Mucosa of stomach (tissue), 1 donor: ENCODE data around the gene LRRN2.

Experiments
- H3K27me3 ChIP-seq: one replicate; pipeline ENCODE4 v1.7.0; 2013; ENCODE audit warnings: mild to moderate bottlenecking, low read length; ENCODE audit not compliant: control insufficient read depth, insufficient read depth
- H3K36me3 ChIP-seq: one replicate; pipeline ENCODE4 v1.7.0; 2013; ENCODE audit warnings: low read length; ENCODE audit not compliant: control insufficient read depth, insufficient read depth
- H3K4me1 ChIP-seq: one replicate; pipeline ENCODE4 v1.7.0; 2013; ENCODE audit warnings: mild to moderate bottlenecking, low read length; ENCODE audit not compliant: control insufficient read depth, insufficient read depth
- H3K4me3 ChIP-seq: one replicate; pipeline ENCODE4 v1.7.0; 2013; ENCODE audit warnings: low read length
- H3K9ac ChIP-seq: one replicate; pipeline ENCODE4 v1.7.0; 2013; ENCODE audit warnings: mild to moderate bottlenecking, low read length, moderate library complexity
- H3K9me3 ChIP-seq: one replicate; pipeline ENCODE4 v1.7.0; 2013; ENCODE audit warnings: mild to moderate bottlenecking, low read length, moderate library complexity; ENCODE audit not compliant: control insufficient read depth
- donor health status: Pancreatic carcinoma.

LRRN2 gene

GRCh38 chr1:204725821-204726448 is 40.4 kb upstream of the LRRN2 start:
- Histone ChIP-seq H3K9ac (no peak overlapping the region), H3K4me3 (no peak overlapping the region), H3K9me3 (no peaks in the 10 kb centered on the region), H3K36me3 (no peaks in the 10 kb centered on the region), H3K4me1 (peaks cover 13% of the 10 kb centered on the region), H3K27me3 (no peaks in the 10 kb centered on the region)

- Histone ChIP-seq H3K4me3 (no peak overlapping the region), H3K9ac (no peak overlapping the region), H3K4me1 (peaks cover 13% of the 10 kb centered on the region), H3K27me3 (no peaks in the 10 kb centered on the region), H3K9me3 (no peaks in the 10 kb centered on the region), H3K36me3 (no peaks in the 10 kb centered on the region)
Measured at GRCh38 chr1:204723131-204723787, 37.7 kb upstream of the LRRN2 start.

DNA sequence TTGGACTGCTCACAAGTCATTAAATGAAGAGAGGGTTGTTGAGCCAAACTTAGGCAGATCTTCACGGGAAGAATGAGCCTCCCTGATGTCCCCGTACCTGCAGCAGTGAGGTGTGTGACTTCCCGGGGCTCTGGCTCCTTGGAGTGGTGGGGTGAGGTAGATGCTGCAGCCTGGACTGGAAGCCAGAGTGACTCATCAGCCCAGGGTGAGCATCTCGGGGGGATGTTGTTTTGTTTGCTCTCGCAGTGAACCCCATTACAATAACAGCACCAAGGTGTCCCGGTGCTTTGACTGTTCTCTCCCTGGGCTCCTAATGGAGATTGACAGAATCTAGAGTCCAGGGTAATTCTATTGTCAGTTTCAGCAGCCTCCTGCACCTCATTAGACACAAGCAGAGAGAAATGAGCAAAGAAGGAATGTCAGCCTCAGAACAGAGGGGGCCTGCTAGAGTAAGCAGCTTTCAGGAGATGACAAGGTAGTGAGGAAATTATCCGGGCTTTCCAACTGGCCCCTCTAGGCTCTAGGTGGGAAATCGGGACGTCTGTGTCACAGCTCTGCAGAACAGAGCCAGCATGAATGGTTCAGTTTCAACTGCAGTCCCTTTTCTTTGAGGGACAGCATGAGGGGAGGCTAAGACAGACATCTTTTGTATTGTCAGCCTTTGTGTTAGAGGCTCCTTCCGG is 36.0 kb upstream of the LRRN2 start:
- no peak overlapping the region for H3K9ac ChIP-seq

DNA sequence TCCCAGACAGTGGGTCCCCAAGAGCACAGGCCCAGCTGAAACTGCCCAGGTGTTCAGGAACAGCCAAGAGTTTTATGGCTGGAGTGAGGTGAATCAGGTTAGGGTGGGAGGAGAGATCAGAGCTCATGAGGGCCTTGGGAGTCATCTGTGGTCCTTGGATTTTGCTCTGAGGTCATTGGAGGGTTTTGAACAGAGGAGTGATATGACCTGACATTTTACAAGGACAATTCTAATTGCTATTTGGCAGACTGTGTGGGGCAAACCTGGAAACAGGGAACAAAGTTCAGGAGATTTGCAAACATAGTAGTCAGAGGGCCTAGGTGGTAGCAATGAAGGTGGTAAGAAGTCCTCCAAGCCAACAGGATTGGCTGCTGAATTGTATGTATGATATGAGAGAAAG is 31.1 kb upstream of the LRRN2 start:
- Histone ChIP-seq H3K4me1 (peaks cover 10% of the 10 kb centered on the region), H3K9ac (no peak overlapping the region), H3K36me3 (no peaks in the 10 kb centered on the region), H3K4me3 (no peak overlapping the region), H3K27me3 (peaks cover 24% of the 10 kb centered on the region), H3K9me3 (no peaks in the 10 kb centered on the region)

More for the DNA sequence above, 36.0 kb upstream of the LRRN2 start:
- Histone ChIP-seq H3K36me3 (no peaks in the 10 kb centered on the region), H3K4me3 (no peak overlapping the region), H3K9me3 (no peaks in the 10 kb centered on the region), H3K27me3 (no peaks in the 10 kb centered on the region), H3K4me1 (peaks cover 6% of the 10 kb centered on the region)

DNA sequence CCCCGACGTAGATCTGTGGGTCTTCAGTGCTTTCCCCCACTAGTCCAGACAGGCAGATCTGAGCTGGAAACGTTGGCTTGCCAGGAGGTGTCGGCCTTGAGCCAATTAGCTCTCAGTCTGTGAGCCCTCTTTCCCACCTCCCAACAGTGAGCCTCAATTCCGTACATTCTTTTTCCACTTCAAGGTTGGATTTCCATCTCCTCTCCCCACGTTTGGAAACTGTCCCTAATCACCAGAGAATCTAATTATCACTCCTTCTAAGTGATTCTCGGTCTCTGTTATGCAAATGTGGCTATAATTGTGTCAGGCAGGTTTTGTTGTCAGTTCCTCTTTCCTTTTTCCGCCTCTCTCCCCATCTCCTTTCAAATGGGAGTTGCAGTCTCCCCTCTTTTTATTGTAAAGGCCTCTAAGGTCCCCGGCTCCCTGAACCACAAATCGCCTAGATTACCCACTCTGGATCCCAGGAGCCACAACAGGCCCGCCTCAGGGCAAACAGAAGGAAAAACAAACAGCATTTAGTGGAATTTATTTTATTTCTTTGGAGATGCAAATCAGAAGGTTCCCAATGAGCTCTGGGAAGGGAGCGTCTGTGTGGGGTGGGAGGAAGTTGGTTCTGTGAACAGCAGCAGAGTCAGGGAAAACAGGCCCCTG is 29.4 kb upstream of the LRRN2 start:
- H3K27me3 ChIP-seq = peaks cover 31% of the 10 kb centered on the region
- H3K36me3 ChIP-seq = no peaks in the 10 kb centered on the region
- H3K9ac ChIP-seq = no peak overlapping the region
- peaks cover 10% of the 10 kb centered on the region for H3K4me1 ChIP-seq
- no peak overlapping the region for H3K4me3 ChIP-seq
- no peaks in the 10 kb centered on the region for H3K9me3 ChIP-seq

DNA sequence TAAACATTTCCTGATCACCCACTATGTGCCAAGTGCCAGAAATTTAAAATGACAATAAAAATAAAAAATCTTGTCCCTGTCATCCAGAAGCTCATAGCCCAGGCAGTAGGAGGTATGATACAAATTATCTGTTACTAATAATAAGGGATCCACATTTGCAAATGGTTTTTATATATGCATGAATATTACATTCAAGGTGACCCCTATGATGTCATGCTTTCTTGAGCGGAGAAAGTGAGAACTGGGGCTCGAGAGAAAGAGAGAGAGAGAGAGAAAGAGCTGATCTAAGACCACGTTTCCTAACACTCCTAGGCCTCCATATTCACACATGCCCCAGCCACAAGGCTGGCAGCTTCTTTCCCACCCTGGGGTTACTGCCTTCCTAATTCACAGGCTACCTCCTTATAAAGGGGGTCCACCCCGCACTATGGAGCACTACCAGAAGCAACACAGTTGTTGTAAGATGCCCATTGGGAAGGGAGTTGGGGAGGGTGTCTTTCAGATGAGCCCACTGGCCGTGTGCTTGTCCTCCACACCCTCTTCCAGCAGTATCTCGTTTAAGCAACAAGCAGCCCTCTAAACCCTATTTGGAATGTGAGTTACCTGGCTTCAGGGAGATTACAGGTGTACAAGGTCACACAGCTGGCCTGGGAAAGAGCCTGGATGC is 28.8 kb upstream of the LRRN2 start:
- Histone ChIP-seq H3K36me3 (no peaks in the 10 kb centered on the region), H3K4me3 (no peak overlapping the region), H3K9ac (no peak overlapping the region), H3K9me3 (no peaks in the 10 kb centered on the region), H3K4me1 (peaks cover 10% of the 10 kb centered on the region), H3K27me3 (peaks cover 31% of the 10 kb centered on the region)

- Histone ChIP-seq H3K9me3 (no peaks in the 10 kb centered on the region), H3K9ac (no peak overlapping the region), H3K27me3 (peaks cover 31% of the 10 kb centered on the region), H3K4me3 (no peak overlapping the region), H3K36me3 (no peaks in the 10 kb centered on the region), H3K4me1 (peaks cover 13% of the 10 kb centered on the region)
Measured at GRCh38 chr1:204713541-204713940, 28.0 kb upstream of the LRRN2 start.

DNA sequence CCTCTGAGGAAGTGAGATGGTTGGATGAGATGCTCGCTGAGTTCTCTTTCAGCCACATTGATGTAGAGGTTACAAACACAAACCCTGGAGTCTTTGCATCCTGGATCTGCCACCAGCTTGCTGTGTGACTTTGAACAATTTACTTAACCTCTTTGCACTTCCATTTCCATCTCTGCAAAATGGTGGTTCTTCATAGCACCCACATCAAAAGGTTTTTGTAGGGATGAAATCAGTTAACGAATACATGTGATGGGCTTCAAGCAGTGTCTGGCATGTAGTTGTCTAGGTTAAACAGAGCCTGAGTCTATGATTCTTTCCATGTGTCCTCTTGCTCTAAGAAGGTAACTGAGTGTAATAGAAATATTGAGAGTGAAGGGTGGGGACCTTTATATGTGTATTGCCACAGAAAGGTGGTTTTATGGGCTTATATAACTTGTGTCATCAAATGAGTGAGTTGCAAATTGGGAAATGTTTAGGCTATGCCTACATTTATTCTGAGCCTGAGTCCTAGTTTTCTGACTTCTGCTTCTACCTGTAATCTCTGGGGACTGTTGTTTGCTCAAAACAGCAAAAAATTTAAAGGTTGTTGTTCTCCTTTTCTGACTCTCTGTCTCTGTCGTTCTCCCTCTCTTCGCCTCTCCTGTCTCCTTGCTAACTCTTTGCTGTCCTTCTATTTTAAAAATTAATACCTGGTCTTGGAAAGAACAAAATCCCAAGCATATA is 27.3 kb upstream of the LRRN2 start:
- Histone ChIP-seq H3K9me3 (no peaks in the 10 kb centered on the region), H3K4me1 (peaks cover 13% of the 10 kb centered on the region), H3K36me3 (no peaks in the 10 kb centered on the region), H3K9ac (no peak overlapping the region), H3K27me3 (peaks cover 31% of the 10 kb centered on the region), H3K4me3 (no peak overlapping the region)

- no peaks in the 10 kb centered on the region for H3K9me3 ChIP-seq
- peaks cover 31% of the 10 kb centered on the region for H3K27me3 ChIP-seq
- H3K4me1 ChIP-seq = peaks cover 13% of the 10 kb centered on the region
- no peak overlapping the region for H3K9ac ChIP-seq
- H3K4me3 ChIP-seq = no peak overlapping the region
- no peaks in the 10 kb centered on the region for H3K36me3 ChIP-seq
Measured at GRCh38 chr1:204711947-204712701, 26.6 kb upstream of the LRRN2 start.

GRCh38 chr1:204711103-204711946 is 25.8 kb upstream of the LRRN2 start:
- H3K36me3 ChIP-seq = no peaks in the 10 kb centered on the region
- peaks cover 13% of the 10 kb centered on the region for H3K4me1 ChIP-seq
- no peak overlapping the region for H3K4me3 ChIP-seq
- peaks cover 31% of the 10 kb centered on the region for H3K27me3 ChIP-seq
- no peaks in the 10 kb centered on the region for H3K9me3 ChIP-seq
- no peak overlapping the region for H3K9ac ChIP-seq
